ENCODE data around the gene GATA1.

DNA sequence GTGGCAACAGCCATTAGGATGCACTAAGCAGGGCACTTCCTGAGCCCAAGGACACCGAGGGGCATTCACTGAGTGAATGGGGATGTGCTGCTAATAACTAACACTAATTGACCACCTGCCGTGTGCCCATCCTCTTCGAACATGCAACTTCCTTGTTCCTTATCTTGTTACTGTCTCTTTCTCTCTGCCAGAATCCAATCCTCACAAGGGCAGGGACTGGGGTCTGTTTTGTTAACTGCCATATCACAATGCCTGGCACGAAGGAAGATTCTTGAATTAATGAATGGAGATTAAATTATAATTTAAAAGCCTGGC lies 41.2 kb downstream of the GATA1 start:
- TF ChIP-seq CTCF (IDR thresholded peaks at IDR 0.05) (no peak), POLR2AphosphoS5 (IDR thresholded peaks at IDR 0.05; ENCODE audit: insufficient read depth in 1 of 2, low read depth in 1 of 2) (no peak), POLR2A (IDR thresholded peaks at IDR 0.05) (no peak)

Measured in vagina (tissue), 2 donors.